Ovary (tissue), 3 donors: ENCODE results near the gene RCL1.

Experiments used
- CTCF ChIP-seq, 3 donors: fragments of 450-650 bp in 2 of 3; fragments of 200-600 bp in 1 of 3; IDR thresholded peaks; one replicate each; pipeline versions ENCODE4 v1.5.1 to v1.8.0; 2016 to 2022; ENCODE audit warnings: antibody characterized with exemption in 3 of 3, mild to moderate bottlenecking in 1 of 3
- EP300 ChIP-seq: sonication (generic); formaldehyde crosslinking; IDR thresholded peaks from one replicate; pipeline ENCODE4 v1.6.1; 2017; ENCODE audit warnings: antibody characterized with exemption
- POLR2A ChIP-seq: fragments of 450-650 bp; IDR thresholded peaks from one replicate; pipeline ENCODE4 v1.6.1; 2017; ENCODE audit warnings: antibody characterized with exemption, mild to moderate bottlenecking, moderate library complexity
- donor health status: DM: no; HTN: no; CAD: no.

DNA sequence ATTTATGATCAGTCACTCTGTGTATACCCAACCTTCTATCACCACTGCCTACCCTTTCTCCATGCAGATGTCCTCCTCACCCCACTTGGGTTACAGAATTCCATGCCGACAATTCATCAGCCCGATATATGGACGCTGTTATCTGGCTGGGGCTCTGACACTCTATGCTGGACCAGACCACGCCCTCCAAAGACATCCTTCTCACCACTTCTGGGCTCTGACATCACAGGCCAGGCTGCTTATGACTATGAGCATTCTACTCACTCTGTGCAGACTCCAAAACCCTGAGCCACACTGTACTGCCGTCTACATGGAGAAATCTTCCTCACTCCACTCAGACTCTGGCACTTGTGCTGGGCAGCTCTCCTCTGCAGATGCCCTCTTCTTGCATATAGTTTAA lies 44.1 kb upstream of the RCL1 start:
- TF ChIP-seq CTCF (IDR thresholded peaks at IDR 0.05) (no peak), POLR2A (no peak), EP300 (no peak)
